Activated CD4-positive, alpha-beta T cell treated with anti-CD3 and anti-CD28 coated beads, Interleukin-2, amount 10 ng/mL, durations not matched to agents 7 days and 5 days (primary cell): ENCODE results near the gene STX2. TPM values are rescaled to one million over a fixed set of nuclear protein-coding genes. Genes with fewer than 3 reads are reported as not detected.
"Not testable (repeated sequence)": the region's sequence is repeated elsewhere in the genome, so short reads cannot be mapped to it uniquely, and the experiment has no call there.

Source experiments
- CTCF ChIA-PET: fragments of 350-600 bp; sonication (Branson Sonifier 250); formaldehyde crosslinking; loops from one replicate; lab custom pipeline; 2021; ENCODE audit warnings: antibody characterized with exemption; lab: Charles Lee
- POLR2A ChIA-PET: fragments of 350-600 bp; sonication (Branson Sonifier 250); formaldehyde crosslinking; loops from one replicate; lab custom pipeline; 2021; ENCODE audit warnings: antibody characterized with exemption; lab: Charles Lee
- DNase-seq: peaks from one replicate; pipeline ENCODE4 v3.0.0-alpha.2; 2020
- H3K27ac Mint-ChIP-seq: one replicate; pipeline ENCODE4 v1.8.0; 2021; ENCODE audit warnings: mild to moderate bottlenecking, moderate library complexity, mixed read lengths
- H3K27me3 Mint-ChIP-seq: one replicate; pipeline ENCODE4 v1.8.0; 2021; ENCODE audit warnings: mixed read lengths
- H3K36me3 Mint-ChIP-seq: one replicate; pipeline ENCODE4 v1.8.0; 2021; ENCODE audit warnings: low read depth, mixed read lengths
- H3K4me1 Mint-ChIP-seq: one replicate; pipeline ENCODE4 v1.8.0; 2021; ENCODE audit warnings: mixed read lengths
- H3K4me3 Mint-ChIP-seq: one replicate; pipeline ENCODE4 v1.8.0; 2021; ENCODE audit warnings: mild to moderate bottlenecking, moderate library complexity, mixed read lengths
- H3K9me3 Mint-ChIP-seq: one replicate; pipeline ENCODE4 v1.8.0; 2021; ENCODE audit warnings: mixed read lengths
- total RNA-seq, 2 experiments: library from RNA; stranded (reverse); gene quantifications; one replicate each; pipeline ENCODE4 v1.2.3, GENCODE V29; 2021

The STX2 gene
- total RNA-seq = 10 to 100 TPM; 23.2 to 25.5 TPM

DNA sequence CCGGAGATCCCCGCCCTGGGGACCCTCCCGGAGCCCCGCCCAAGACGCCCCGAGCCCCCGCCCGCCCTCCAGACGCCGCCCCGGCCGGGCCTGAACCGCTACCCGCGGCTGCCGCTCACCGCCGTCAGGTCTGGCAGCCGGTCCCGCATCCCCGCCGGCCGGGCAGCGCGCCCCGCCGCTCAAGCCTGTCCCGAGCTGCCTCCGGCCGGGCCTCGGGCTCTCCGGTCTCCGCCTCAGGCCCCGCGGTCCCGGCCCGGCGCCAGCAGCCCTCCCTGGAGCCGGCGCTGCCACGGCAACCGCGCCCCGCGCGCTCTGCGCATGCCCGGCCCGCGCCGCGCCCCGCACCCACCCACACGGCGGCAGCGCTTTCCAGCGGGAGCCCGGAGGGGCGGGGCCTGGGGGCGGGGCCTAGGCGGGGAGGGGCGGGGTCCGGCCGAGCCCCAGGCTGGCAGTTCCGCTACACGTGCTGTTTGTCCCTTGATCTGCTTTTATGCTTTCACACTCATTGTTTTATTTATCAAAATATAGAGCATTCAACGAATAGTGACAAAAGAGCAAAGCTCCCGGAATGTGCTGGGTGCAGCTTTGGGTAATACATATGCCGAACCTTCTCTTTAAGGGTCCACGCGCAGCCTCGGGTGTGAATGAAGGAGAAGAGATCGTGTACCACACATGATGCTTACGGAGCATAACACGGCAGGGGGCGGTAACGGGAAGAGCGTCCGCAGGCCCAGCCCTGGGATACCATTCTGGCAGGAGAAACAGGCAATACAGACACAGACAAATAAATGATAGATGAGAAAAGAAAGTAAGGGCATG, at the start of gene STX2:
STX2 (minus strand) TSS at position 300 of the 819 bp plus-strand sequence; CDS start at position 149, 151 bp downstream.
- peak within 1 kb of the TSS; percentile 81 for H3K27ac Mint-ChIP-seq
- peak; percentile 85 for DNase-seq
- POLR2A ChIA-PET = no interaction called here

DNA sequence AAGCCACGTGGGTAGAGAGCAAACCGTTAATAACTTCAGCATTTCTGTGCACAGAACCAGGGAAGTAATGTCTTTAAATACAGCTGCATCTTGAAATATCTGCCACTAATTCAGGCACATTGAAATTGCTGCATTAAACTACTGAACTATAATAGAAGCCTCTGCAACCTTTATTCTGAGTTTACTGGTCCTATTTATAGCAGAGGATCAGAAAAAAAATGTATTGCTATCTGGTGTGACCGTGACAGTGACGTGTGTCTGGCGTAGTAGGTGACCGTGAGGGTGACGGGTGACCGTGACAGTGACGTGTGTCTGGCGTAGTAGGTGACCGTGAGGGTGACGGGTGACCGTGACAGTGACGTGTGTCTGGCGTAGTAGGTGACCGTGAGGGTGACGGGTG, 48.1 kb upstream of the STX2 start:
- DNase-seq, POLR2A ChIA-PET, H3K27me3 Mint-ChIP-seq, CTCF ChIA-PET, H3K36me3 Mint-ChIP-seq, H3K4me1 Mint-ChIP-seq, H3K9me3 Mint-ChIP-seq, H3K27ac Mint-ChIP-seq, H3K4me3 Mint-ChIP-seq: not testable (repeated sequence)

More for the DNA sequence above, at the start of gene STX2:
- Mint-ChIP-seq H3K4me3 (peak within 1 kb of the TSS; percentile 82), H3K9me3 (no peaks in the 10 kb centered on the region), H3K27me3 (no peaks in the 10 kb centered on the region), H3K4me1 (peaks cover 34% of the 10 kb centered on the region), H3K36me3 (peaks cover 2% of the 10 kb centered on the region)
- CTCF ChIA-PET = interaction anchor here (0.6 to 2.4 kb wide), 4 partner anchors 14 to 588 kb away, joined by 3 to 27 read pairs (median 4); no protein-coding TSS in a partner anchor

DNA sequence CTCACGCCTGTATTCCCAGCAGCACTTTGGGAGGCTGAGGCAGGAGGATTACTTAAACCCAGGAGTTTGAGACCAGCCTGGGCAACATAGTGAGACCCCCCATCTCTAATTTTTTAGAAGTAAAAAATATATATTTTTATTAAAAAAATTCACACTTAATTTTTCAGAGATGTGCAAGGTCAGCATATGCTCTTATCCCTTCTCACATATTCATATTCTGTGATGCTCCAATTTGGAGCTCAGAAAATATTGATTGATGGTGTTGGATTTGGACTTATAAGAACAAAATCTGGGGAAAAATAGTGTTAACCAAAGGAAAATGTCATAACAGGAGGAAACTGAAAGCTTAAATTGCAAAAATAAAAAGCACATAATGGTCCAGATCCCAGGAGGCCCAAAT, 42.5 kb upstream of the STX2 start:
- no peaks in the 10 kb centered on the region for H3K27me3 Mint-ChIP-seq
- ChIA-PET POLR2A (no interaction called here), CTCF (no interaction called here)
- H3K4me1 Mint-ChIP-seq = peaks cover 32% of the 10 kb centered on the region
- H3K27ac Mint-ChIP-seq = no peak overlapping the region
- no peak for DNase-seq
- no peaks in the 10 kb centered on the region for H3K9me3 Mint-ChIP-seq
- H3K4me3 Mint-ChIP-seq = no peak overlapping the region
- H3K36me3 Mint-ChIP-seq = peaks cover 16% of the 10 kb centered on the region

DNA sequence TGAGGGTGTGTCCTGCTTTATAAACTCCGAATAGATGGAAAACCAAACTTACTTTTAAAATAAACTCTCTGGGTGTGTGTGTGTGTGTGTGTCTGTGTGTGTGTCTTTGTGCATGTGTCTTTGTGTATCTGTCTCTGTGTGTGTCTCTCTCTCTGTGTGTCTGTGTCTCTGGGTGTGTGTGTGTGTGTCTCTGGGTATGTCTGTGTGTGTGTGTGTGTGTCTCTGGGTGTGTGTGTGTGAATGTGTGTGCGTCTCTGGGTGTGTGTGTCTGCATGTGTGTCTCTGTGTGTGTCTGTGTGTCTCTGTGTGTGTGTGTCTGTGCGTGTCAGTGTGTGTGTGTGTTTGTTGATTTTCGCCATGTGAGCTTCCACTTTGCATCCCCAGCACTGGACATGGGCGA, 42.0 kb upstream of the STX2 start:
- CTCF ChIA-PET = no interaction called here
- H3K4me3 Mint-ChIP-seq = no peak overlapping the region
- H3K4me1 Mint-ChIP-seq = peaks cover 36% of the 10 kb centered on the region
- no peaks in the 10 kb centered on the region for H3K9me3 Mint-ChIP-seq
- peaks cover 21% of the 10 kb centered on the region for H3K36me3 Mint-ChIP-seq
- no peak for DNase-seq
- H3K27me3 Mint-ChIP-seq = no peaks in the 10 kb centered on the region
- POLR2A ChIA-PET = no interaction called here
- peak overlapping the region; percentile 85 for H3K27ac Mint-ChIP-seq

DNA sequence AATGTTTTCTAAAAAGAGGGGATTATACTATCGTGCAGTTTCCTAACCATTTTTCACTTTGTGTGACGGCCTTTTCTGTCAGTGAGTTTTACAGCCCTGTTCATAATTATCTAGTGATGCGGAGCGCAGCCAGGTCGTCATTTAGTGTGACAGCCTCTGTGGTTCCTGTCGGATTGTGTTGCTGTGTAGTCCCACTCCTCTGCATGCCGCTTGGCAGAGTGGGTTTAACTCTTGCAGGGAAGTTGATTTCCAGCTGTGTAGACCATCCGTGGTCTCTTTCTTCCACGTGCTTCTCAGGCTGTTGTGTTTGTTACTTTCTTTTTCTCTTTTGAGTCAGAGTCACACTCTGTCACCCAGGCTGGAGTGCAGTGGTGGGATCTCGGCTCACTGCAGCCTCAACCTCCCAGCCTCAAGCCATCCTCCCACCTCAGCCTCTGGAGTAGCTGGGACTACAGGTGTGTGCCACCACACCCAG, 41.4 kb upstream of the STX2 start:
- peaks cover 41% of the 10 kb centered on the region for H3K4me1 Mint-ChIP-seq
- ChIA-PET CTCF (no interaction called here), POLR2A (no interaction called here)
- H3K36me3 Mint-ChIP-seq = peaks cover 27% of the 10 kb centered on the region
- peak; percentile 20 for DNase-seq
- H3K9me3 Mint-ChIP-seq = no peaks in the 10 kb centered on the region
- peak overlapping the region; percentile 85 for H3K27ac Mint-ChIP-seq
- no peaks in the 10 kb centered on the region for H3K27me3 Mint-ChIP-seq
- H3K4me3 Mint-ChIP-seq = peak overlapping the region; percentile 60

DNA sequence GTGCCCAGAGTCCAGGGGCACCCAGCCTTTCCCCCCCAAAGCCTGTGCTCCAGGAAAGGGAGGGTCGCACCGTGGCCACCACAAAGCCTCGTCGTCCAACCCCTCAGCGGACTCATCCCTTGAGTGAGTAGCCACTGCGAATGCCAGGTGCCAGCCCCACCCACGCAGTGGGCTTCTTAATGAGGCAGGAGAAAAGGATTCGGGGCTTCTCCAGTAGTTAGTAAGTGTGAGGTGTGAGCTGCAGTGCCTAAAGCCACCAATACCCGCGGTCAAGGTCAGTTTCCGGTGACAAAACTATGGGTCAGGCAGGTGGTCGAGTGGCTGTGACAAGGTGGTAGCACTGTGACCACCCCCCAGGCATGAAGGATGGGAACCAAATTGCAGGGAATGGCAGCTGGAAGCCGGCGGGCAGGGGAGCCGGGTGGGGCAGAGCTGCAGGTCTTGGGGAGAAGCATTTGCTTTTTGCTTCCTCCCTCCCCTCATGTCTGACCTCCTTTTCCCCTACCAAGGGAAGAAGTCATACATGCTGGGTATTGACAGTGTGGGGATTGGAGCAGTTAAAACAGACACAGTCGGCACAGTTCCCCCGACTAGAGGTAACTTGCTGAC, 40.8 kb upstream of the STX2 start:
- peak overlapping the region; percentile 85 for H3K27ac Mint-ChIP-seq
- DNase-seq = no peak
- no peaks in the 10 kb centered on the region for H3K9me3 Mint-ChIP-seq
- peaks cover 32% of the 10 kb centered on the region for H3K36me3 Mint-ChIP-seq
- ChIA-PET CTCF (no interaction called here), POLR2A (interaction anchor here (0.5 kb wide), 1 partner anchor 1142 kb away, joined by 4 read pairs; no protein-coding TSS in a partner anchor)
- H3K27me3 Mint-ChIP-seq = no peaks in the 10 kb centered on the region
- H3K4me3 Mint-ChIP-seq = peak overlapping the region; percentile 60
- peaks cover 45% of the 10 kb centered on the region for H3K4me1 Mint-ChIP-seq

DNA sequence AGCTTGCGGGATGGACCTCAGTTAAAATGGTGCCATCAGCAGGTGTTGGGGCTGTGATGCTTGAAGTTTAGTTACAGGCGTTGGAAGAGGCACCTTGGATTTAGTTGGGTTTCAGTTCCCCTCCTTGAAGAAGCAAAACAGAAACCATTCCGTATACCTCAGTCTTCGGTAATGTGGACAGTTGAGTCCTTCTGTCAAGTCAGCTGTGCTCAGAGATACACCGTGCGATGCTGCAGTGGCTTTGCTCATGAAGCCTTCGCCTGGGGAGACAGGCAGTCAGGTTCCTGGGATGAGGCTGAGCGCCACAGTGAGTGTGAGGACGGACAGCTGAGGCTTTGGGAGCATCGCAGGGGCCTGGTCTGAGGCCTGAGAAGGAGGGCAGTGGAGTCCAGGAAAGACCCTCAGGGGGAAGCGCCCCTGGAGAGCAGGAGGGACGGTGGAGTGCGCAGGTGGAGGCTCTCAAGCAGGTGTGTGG, 40.2 kb upstream of the STX2 start:
- Mint-ChIP-seq H3K27me3 (no peaks in the 10 kb centered on the region), H3K27ac (peak overlapping the region; percentile 3), H3K4me1 (peaks cover 51% of the 10 kb centered on the region), H3K4me3 (no peak overlapping the region), H3K9me3 (no peaks in the 10 kb centered on the region), H3K36me3 (peaks cover 38% of the 10 kb centered on the region)
- DNase-seq = no peak
- ChIA-PET CTCF (no interaction called here), POLR2A (interaction anchor here (0.5 kb wide), 1 partner anchor 1143 kb away, joined by 4 read pairs; no protein-coding TSS in a partner anchor)

DNA sequence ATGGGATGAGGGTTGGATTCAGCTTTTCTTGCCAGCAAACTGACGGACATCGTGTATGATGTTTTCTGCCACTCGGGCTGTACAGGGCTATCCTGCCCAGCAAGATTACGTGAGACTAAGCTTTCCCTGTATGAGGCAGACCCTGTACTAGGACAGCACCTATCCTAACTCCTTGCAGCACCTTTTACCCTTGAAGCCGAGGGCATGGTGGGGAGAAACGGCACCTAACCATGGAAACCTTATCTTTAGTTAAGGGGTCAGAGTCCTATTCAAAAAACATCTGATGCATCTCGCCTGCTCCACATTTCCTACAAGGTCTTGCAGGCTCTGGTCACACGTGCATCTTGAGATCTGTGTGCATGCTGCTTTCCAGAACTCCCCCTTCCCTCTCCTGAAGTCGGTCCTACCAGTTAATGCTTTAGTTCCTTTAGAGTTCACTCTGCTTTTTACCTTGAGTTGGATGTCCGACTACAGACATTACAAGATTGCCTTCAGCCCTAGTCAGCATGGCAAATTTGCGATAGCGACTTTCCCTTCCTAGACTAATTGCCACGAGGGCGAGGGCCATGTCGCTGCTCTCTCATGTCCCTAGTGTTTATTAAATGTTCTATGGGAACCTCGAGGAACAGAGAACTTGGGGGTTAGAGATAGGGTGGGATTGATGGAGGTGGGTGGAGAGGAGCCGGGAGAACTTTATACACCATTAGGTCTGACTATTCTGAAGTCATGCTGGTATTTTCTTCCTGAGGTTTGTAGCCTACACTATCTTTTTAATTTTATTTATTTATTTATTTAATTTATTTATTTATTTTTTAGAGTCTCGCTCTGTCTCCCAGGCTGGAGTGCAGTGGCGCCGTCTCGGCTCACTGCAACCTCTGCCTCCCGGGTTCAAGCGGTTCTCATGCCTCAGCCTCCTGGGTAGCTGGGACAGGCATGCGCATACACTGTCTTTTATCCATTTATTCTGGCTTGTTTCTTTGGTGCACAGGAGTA, 39.4 kb upstream of the STX2 start:
- no peak for DNase-seq
- H3K27me3 Mint-ChIP-seq = no peaks in the 10 kb centered on the region
- ChIA-PET CTCF (no interaction called here), POLR2A (no interaction called here)
- H3K9me3 Mint-ChIP-seq = no peaks in the 10 kb centered on the region
- peaks cover 59% of the 10 kb centered on the region for H3K4me1 Mint-ChIP-seq
- peaks cover 46% of the 10 kb centered on the region for H3K36me3 Mint-ChIP-seq
- no peak overlapping the region for H3K4me3 Mint-ChIP-seq
- H3K27ac Mint-ChIP-seq = no peak overlapping the region

DNA sequence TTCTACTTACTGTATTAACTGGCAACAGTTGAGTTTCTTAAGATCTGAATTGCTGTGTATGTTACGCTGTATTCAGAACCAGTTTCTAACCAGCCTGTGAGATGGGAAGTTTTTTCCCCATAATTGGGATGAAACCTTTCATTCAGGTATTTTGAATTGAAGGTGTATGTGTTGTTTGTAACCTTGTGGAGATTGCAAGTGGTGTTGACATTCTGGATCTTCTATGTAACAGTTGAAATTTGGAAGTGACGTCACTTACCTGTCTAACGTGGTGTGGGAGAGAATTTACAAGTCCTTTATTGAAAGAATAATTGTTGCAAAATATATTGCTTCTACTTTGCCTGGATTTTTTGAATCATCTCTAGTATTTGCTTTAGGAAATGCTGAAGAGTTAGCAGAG, 38.3 kb upstream of the STX2 start:
- ChIA-PET POLR2A (no interaction called here), CTCF (interaction anchor here (0.7 kb wide), 1 partner anchor 115 kb away, joined by 3 read pairs; no protein-coding TSS in a partner anchor)
- no peak overlapping the region for H3K4me3 Mint-ChIP-seq
- peaks cover 56% of the 10 kb centered on the region for H3K36me3 Mint-ChIP-seq
- no peak overlapping the region for H3K27ac Mint-ChIP-seq
- H3K4me1 Mint-ChIP-seq = peaks cover 69% of the 10 kb centered on the region
- H3K27me3 Mint-ChIP-seq = no peaks in the 10 kb centered on the region
- no peak for DNase-seq
- H3K9me3 Mint-ChIP-seq = no peaks in the 10 kb centered on the region

DNA sequence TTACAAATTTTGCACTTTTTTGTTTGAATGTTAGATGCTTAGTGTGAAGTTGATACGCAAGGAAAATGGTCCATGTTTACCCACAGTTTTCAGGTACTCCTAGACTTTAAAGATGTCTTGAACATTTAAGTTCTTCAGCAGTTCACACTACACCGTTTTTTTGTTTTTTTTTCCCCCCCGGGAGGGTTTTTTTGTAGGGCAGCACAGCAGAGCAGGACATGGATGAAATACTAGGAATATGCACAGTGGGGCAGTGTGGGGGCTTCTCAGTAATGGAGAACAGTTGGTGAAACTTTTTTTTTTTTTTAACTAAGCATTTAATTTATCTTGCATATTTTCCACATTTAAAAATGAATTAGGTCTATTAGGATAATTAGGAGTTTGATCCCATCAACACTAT, 37.7 kb upstream of the STX2 start:
- POLR2A ChIA-PET = no interaction called here
- CTCF ChIA-PET = interaction anchor here (0.7 kb wide), 1 partner anchor 114 kb away, joined by 3 read pairs; no protein-coding TSS in a partner anchor
- no peak for DNase-seq
- H3K27me3 Mint-ChIP-seq = no peaks in the 10 kb centered on the region
- no peak overlapping the region for H3K27ac Mint-ChIP-seq
- H3K4me3 Mint-ChIP-seq = no peak overlapping the region
- peaks cover 69% of the 10 kb centered on the region for H3K4me1 Mint-ChIP-seq
- no peaks in the 10 kb centered on the region for H3K9me3 Mint-ChIP-seq
- H3K36me3 Mint-ChIP-seq = peaks cover 56% of the 10 kb centered on the region

DNA sequence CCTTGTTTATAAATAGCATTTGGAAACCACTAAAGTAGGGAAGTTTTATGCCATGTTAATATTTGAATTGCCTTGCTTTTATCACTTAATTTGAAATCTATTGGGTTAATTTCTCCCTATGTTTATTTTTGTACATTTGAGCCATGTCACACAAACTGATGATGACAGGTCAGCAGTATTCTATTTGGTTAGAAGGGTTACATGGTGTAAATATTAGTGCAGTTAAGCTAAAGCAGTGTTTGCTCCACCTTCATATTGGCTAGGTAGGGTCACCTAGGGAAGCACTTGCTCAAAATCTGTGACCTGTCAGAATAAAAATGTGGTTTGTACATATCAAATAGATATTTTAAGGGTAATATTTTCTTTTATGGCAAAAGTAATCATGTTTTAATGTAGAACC, 37.2 kb upstream of the STX2 start:
- no peak overlapping the region for H3K4me3 Mint-ChIP-seq
- CTCF ChIA-PET = no interaction called here

DNA sequence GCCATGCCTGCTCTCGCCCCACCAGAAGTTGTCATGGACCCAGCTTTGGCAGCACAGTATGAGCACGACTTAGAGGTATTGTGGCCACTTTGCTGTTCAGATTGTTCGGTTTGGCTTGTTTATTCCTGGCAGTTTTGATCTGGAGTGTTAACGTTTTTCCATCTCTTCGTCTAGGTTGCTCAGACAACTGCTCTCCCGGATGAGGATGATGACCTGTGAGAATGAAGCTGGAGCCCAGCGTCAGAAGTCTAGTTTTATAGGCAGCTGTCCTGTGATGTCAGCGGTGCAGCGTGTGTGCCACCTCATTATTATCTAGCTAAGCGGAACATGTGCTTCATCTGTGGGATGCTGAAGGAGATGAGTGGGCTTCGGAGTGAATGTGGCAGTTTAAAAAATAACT, 36.7 kb upstream of the STX2 start:
- CTCF ChIA-PET, POLR2A ChIA-PET, H3K9me3 Mint-ChIP-seq, H3K4me3 Mint-ChIP-seq, DNase-seq, H3K27me3 Mint-ChIP-seq: not testable (repeated sequence)
- Mint-ChIP-seq H3K27ac (peak overlapping the region; percentile 26), H3K36me3 (peaks cover 59% of the 10 kb centered on the region), H3K4me1 (peaks cover 70% of the 10 kb centered on the region)

More for the DNA sequence above, 37.2 kb upstream of the STX2 start:
- peaks cover 69% of the 10 kb centered on the region for H3K4me1 Mint-ChIP-seq
- POLR2A ChIA-PET = no interaction called here
- H3K27me3 Mint-ChIP-seq = no peaks in the 10 kb centered on the region
- H3K36me3 Mint-ChIP-seq = peaks cover 58% of the 10 kb centered on the region
- H3K27ac Mint-ChIP-seq = no peak overlapping the region
- no peak for DNase-seq
- no peaks in the 10 kb centered on the region for H3K9me3 Mint-ChIP-seq
